HUES64 (cell line): ENCODE data around the gene GSN.

Experiments
- H3K27ac ChIP-seq: 2 replicates; pipeline ENCODE4 v1.7.0; 2013; ENCODE audit warnings: low read depth, low read length, inconsistent platforms
- H3K27me3 ChIP-seq: 2 replicates; pipeline ENCODE4 v1.6.1; 2013; ENCODE audit warnings: mild to moderate bottlenecking, low read length; ENCODE audit not compliant: insufficient read depth
- H3K36me3 ChIP-seq: 2 replicates; pipeline ENCODE4 v1.6.1; 2013; ENCODE audit warnings: mild to moderate bottlenecking, low read length; ENCODE audit not compliant: insufficient read depth
- H3K4me1 ChIP-seq: 2 replicates; pipeline ENCODE4 v1.6.1; 2013; ENCODE audit warnings: mild to moderate bottlenecking, low read length, moderate library complexity; ENCODE audit not compliant: insufficient read depth
- H3K4me3 ChIP-seq: 2 replicates; pipeline ENCODE4 v1.5.1; 2013; ENCODE audit warnings: mild to moderate bottlenecking, low read length, moderate library complexity
- H3K9ac ChIP-seq: 2 replicates; pipeline ENCODE4 v1.6.1; 2013; ENCODE audit warnings: mild to moderate bottlenecking, low read depth, low read length
- H3K9me3 ChIP-seq: 2 replicates; pipeline ENCODE4 v1.6.1; 2013; ENCODE audit warnings: low read depth, low read length; ENCODE audit not compliant: insufficient read depth
- WGBS: fragments of 150-250, 120-280 bp; methylation state at CpG from one replicate; pipeline ENCODE4 v1.1.7; 2013; ENCODE audit warnings: missing lambda C conversion rate; 5-methylcytosine and 5-hydroxymethylcytosine counted together

The GSN gene

DNA sequence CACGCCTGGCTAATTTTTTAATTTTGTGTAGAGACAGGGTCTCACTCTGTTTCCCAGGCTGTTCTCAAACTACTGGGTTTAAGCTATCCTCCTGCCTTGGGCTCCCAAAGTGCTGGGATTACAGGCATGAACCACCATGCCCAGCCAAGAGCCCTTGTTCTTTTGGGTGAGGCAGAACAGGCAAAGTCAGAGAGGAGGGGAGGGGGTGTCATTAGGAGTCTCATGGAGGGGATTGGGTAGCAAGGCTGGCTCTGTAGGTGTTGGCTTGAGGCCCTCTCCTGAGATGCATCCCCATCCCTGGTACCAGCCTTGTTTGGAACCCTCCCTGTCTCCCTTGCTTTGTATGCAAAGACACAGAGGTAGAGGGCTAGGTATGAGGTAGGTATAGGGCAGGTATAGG, 24.1 kb downstream of the GSN start:
- Histone ChIP-seq H3K27me3 (peaks cover 46% of the 10 kb centered on the region), H3K4me3 (no peak overlapping the region), H3K9ac (no peak overlapping the region), H3K36me3 (no peaks in the 10 kb centered on the region), H3K9me3 (no peaks in the 10 kb centered on the region), H3K27ac (no peak overlapping the region), H3K4me1 (peaks cover 29% of the 10 kb centered on the region)
- WGBS, result 93% methylated on average over 1 of the region's 1 CpG

DNA sequence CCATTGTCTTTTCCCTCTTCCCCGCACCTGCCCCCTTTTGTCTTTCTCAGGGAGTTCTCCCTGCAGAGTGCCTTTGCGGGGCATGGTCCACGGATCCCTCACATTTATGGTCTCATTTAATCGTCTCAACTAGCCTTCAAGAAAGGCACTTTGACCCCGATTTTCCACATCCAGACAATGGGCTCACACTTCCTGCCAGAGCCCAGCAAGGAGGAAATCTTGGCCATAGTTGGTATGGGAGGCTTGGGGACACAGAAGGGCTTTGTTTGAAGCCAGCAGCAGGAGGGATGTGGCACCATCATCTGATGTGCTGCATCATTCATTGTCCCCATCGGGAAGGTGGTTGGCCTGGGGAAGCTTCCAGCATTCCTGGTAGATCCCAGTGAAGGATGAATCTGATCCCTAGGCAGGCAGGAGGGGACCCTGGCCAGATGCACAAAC, 24.9 kb downstream of the GSN start:
- Histone ChIP-seq H3K36me3 (no peaks in the 10 kb centered on the region), H3K27me3 (peaks cover 47% of the 10 kb centered on the region), H3K9ac (no peak overlapping the region), H3K27ac (no peak overlapping the region), H3K4me1 (peaks cover 22% of the 10 kb centered on the region), H3K9me3 (no peaks in the 10 kb centered on the region), H3K4me3 (no peak overlapping the region)
- 80% methylated on average over 6 of the region's 6 CpGs for WGBS

DNA sequence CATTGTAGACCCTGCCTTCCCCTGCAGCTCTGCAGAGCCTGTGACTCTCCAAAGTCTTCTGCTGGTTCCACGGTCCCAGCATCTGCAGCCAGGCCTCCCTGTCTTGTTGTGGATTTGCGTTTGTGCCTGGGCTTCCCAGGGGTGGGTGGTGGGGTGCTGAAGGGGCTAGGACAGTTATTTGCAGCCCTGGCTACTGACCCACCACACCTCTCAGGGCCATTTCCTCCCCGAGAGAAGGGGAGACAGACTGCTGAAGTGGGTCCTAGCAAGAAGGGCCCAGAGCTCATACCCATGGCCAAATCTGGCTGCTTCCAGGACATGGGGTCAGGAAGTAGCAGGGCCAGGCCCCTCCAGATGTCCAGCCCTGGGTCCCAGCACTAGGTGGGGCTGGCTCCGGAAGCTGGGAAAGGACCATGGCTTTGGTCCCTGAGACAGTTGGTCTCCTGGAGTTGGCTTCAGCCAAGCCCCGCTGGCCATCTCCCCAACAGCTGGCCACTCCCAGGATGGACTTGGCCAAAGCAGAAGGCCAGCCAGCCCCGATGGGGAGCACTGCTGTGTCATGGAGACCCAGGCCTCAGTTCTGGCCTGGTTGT, 26.3 kb downstream of the GSN start:
- H3K9me3 ChIP-seq, result no peaks in the 10 kb centered on the region
- no peak overlapping the region for H3K4me3 ChIP-seq
- WGBS, result 90% methylated on average over 6 of the region's 6 CpGs
- H3K27me3 ChIP-seq, result peaks cover 40% of the 10 kb centered on the region
- no peak overlapping the region; the same call in 1 of the 2 replicates for H3K27ac ChIP-seq
- no peaks in the 10 kb centered on the region for H3K36me3 ChIP-seq
- no peak overlapping the region for H3K9ac ChIP-seq
- peaks cover 17% of the 10 kb centered on the region for H3K4me1 ChIP-seq

DNA sequence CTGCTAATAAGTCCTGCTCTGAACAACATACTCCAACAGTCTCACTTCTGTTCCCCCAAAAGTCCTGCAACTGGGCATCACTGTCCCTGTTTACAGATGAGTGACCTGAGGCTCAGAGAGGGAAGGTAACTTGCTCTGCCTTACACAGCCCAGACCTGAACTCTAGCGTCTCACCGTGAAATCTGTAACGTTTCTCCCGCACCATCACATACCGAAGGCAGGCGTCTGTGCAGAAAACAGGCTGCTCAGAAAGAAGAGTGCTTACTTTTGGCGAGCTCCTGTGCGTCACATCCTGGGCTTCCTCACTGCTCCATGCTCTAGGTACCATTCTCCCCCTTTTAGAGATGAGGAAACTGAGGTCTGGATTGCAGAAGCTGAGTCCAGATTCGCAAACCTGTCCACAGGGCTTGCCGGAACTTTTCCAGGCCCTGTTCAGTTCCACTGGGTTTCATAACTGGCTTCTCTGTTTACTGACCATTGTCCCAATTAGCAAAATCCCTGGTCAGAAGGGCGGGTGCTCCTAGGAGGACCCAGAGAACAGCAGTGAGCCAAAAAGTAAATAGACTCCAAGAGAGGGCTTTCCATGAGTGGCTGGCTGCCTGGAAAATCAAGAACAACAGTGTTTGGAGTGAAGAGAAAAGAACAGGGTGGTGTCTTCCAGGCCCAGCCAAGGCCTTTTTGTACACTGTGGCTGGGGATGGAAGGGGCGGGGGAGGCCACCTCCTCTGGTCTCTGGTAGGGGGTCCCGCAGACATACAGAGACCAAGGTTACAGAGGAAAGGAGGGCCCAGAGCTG, 27.1 kb downstream of the GSN start:
- H3K9me3 ChIP-seq, result no peaks in the 10 kb centered on the region
- 94% methylated on average over 13 of the region's 13 CpGs for WGBS
- no peak overlapping the region for H3K27ac ChIP-seq
- H3K4me3 ChIP-seq, result no peak overlapping the region
- no peak overlapping the region for H3K9ac ChIP-seq
- H3K36me3 ChIP-seq, result no peaks in the 10 kb centered on the region
- H3K4me1 ChIP-seq, result peaks cover 10% of the 10 kb centered on the region
- peaks cover 39% of the 10 kb centered on the region for H3K27me3 ChIP-seq

DNA sequence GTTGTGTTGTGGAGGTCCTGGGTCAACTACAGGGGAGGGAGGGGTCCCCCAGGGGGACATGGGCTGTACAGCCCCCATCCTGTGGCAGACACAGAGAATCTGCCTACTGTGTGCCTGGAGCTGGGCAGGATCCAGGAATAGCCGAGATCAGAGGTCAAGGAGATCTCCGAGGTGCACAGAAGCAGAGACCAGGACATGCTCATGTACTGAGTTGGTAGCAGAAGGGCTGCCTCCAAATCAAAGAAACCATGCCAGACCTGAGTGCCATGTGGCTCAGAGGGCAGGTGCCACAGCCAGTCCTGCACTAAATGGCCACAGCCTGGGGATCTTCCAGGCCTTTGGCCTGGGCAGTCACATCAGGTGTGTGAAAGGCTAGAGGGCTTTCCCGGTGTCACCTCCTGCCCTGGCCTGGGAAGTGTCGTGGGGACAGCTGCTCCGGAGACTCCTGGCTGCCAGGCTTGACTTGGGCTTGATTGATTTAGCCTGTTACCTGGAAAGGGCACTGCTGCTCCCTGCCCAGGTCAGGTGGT, 27.8 kb downstream of the GSN start:
- H3K9me3 ChIP-seq, result no peaks in the 10 kb centered on the region
- H3K27me3 ChIP-seq, result peaks cover 43% of the 10 kb centered on the region
- no peak overlapping the region for H3K27ac ChIP-seq

DNA sequence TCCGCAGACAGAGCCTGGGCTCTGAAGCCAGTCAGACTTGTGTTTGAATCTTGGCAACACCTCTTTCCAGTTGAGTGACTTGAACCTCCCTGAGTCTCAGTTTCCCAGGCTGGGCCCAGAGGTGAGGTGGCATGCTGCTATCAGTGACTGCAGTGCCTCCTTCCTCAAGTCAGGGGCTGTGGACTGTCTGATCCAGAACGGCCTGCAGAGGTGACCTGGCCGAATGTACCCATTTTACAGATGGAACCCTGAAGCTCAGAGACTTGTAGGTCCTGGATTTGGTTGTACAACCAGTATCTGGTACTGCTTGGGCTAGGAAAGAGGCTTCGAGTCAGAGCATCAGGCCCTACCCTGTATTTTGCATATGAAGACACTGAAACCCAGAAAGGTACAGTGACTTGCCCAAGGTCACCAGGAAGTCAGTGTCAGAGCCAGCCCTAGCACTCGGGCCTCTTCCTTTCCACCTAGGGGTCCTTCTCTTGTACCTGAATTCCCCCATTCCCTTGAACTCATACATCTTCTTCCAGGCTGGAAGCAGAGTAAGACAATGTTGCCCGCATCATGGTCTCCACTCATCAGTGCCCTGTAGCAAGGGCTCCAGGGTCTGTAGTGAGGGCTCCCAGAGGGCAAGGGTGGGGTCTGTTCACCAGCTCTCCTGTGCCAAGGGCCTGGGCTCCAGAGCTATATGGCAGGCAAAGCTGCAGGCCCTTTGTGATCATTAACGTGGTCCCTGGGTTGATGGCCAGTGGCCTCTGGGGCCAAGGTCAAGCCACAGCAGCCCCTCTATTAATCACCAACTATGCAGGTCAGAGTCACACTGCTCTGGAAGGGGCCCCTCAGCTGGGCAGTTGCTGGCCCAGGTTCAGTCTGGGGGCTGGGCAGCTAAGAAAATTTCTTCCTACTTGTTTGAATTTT, 28.5 kb downstream of the GSN start:
- H3K9me3 ChIP-seq, result no peaks in the 10 kb centered on the region
- peaks cover 50% of the 10 kb centered on the region for H3K27me3 ChIP-seq
- H3K36me3 ChIP-seq, result no peaks in the 10 kb centered on the region
- H3K27ac ChIP-seq, result no peak overlapping the region
- no peak overlapping the region for H3K9ac ChIP-seq
- 88% methylated on average over 7 of the region's 7 CpGs for WGBS
- H3K4me1 ChIP-seq, result peaks cover 13% of the 10 kb centered on the region
- H3K4me3 ChIP-seq, result no peak overlapping the region

More for the DNA sequence above, 27.8 kb downstream of the GSN start:
- Histone ChIP-seq H3K36me3 (no peaks in the 10 kb centered on the region), H3K4me1 (peaks cover 13% of the 10 kb centered on the region), H3K9ac (no peak overlapping the region), H3K4me3 (no peak overlapping the region)
- WGBS, result 93% methylated on average over 5 of the region's 5 CpGs

DNA sequence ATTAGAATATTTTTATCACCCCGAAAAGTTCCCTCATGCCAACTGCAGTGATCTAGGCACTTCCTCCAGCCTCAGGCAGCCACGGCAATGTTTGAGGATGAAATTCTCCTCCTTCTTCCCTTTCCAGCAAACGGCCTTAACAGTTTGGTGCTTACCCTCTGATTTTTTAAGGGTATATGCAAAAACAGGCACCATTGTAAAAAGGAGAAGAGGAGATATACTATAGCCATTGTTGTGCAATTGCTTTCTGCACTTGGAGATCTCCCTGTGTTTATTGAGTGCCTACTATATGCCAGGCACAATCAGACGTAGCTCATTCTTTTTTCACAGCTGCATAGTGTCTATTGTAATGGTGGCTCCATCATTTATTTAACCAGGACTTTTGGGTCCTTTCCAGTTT, 29.4 kb downstream of the GSN start:
- peaks cover 13% of the 10 kb centered on the region for H3K4me1 ChIP-seq
- WGBS, result 77% methylated on average over 4 of the region's 4 CpGs
- no peak overlapping the region for H3K9ac ChIP-seq
- H3K27ac ChIP-seq, result no peak overlapping the region
- no peak overlapping the region for H3K4me3 ChIP-seq
- H3K27me3 ChIP-seq, result peaks cover 48% of the 10 kb centered on the region
- no peaks in the 10 kb centered on the region for H3K9me3 ChIP-seq
- H3K36me3 ChIP-seq, result no peaks in the 10 kb centered on the region

DNA sequence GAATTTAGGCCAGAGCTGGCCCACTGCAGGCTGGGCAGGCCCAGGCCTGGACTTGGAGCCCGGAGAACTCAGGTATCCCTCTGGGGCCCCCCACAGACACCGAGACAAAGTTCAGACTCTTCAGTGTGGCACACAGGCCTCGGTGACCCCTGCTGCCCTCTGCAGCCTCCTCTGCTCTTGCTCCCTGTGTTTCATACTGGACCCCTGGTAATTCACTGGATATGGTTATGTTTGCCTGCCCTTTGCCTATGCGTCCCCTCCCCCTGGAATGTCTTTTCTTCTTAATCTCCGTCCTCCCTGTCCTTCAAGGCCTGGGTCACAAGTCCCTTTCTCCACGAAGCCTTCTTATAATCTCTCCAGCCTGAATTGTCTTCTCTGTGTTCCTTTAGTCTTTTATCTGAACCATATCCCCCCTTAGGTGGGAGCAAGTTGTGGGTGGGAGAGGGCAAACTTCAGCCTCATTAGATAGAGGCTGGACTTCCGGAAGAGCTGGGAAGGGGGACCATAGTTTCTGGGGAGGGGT, 30.1 kb downstream of the GSN start:
- Histone ChIP-seq H3K9me3 (no peaks in the 10 kb centered on the region), H3K9ac (no peak overlapping the region), H3K4me3 (no peak overlapping the region), H3K4me1 (peaks cover 13% of the 10 kb centered on the region), H3K27me3 (peaks cover 45% of the 10 kb centered on the region), H3K27ac (no peak overlapping the region), H3K36me3 (0 out of 2 replicates have a peak, but pooled peaks cover 3% of the 10 kb centered on the region)
- WGBS, result 46% methylated on average over 6 of the region's 7 CpGs

DNA sequence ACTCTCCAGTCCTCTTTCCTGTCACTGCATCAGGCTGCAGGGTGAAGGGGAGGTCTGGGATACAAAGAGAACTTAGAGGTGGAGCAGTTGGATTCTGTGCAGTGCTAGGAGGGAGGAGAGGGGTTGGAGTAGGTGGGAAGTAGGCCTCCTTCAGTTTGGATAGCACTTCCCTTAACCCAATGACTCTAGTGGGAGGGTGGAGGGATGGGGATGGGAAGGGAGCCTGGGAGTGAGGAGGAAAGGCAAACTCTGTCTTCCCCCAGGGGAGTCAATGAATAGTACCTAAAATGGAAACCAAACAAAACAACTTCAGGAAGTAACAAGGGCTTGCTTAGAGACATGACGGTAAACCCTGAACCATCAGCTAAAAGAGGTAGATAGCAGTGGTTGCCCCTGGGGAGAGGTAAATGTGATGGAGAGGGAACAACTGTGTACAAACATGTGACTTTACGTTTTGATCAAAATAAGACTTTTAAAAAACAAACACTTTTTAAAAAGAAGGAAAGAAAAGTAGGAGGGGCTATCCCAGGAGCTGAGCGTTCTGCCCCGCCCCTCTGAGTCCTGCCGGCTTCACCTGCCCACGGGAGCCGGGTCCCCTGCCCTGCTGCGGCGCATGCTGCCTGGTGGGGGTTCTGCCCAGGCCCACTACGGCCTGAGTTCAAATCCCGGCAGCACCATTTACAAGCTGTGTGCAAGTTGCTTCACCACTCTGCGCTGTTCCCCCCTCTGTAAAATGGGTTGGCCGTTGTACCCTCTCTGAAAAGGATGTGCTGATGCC, 30.9 kb downstream of the GSN start:
- H3K36me3 ChIP-seq, result 0 out of 2 replicates have a peak, but pooled peaks cover 4% of the 10 kb centered on the region
- no peak overlapping the region; the same call in 1 of the 2 replicates for H3K27ac ChIP-seq
- no peaks in the 10 kb centered on the region for H3K9me3 ChIP-seq
- H3K27me3 ChIP-seq, result peaks cover 45% of the 10 kb centered on the region
- peaks cover 13% of the 10 kb centered on the region for H3K4me1 ChIP-seq
- peak overlapping the region; percentile 55 for H3K4me3 ChIP-seq
- H3K9ac ChIP-seq, result no peak overlapping the region
- WGBS, result 20% methylated on average over 12 of the region's 13 CpGs
